Measurements from ENCODE around the gene SFI1.
"Not testable (repeated sequence)": the region's sequence is repeated elsewhere in the genome, so short reads cannot be mapped to it uniquely, and the experiment has no call there.

SFI1 gene

GRCh38 chr22:31544481-31545480 lies 48.4 kb downstream of the SFI1 start:
- no peak for DNase-seq (ENCODE audit: insufficient read length, low spot score)
- FAIRE-seq = no peak
- no peak for TF ChIP-seq POLR2A (IDR thresholded peaks at IDR 0.05; ENCODE audit: low read depth, low read length)

GRCh38 chr22:31550871-31551370 lies 54.6 kb downstream of the SFI1 start:
- DNase-seq (ENCODE audit: insufficient read length, low spot score) (no peak), FAIRE-seq (no peak)
- no peak for TF ChIP-seq POLR2A (IDR thresholded peaks at IDR 0.05; ENCODE audit: low read depth, low read length)

GRCh38 chr22:31556627-31557203 lies 60.4 kb downstream of the SFI1 start:
- no peak for TF ChIP-seq POLR2A (IDR thresholded peaks at IDR 0.05; ENCODE audit: low read depth, low read length)
- DNase-seq (ENCODE audit: insufficient read length, low spot score) (peak; percentile 7), FAIRE-seq (peak; percentile 41)

- DNase-seq (ENCODE audit: insufficient read length, low spot score); FAIRE-seq: not testable (repeated sequence)
These were observed 62.2 kb downstream of the SFI1 start for GRCh38 chr22:31558546-31558945.

- DNase-seq (ENCODE audit: insufficient read length, low spot score) (peak; percentile 41), FAIRE-seq (peak; percentile 58)
- no peak for TF ChIP-seq POLR2A (IDR thresholded peaks at IDR 0.05; ENCODE audit: low read depth, low read length)
These were observed 65.0 kb downstream of the SFI1 start for GRCh38 chr22:31561238-31561887.

GRCh38 chr22:31561970-31562369 lies 65.6 kb downstream of the SFI1 start:
- TF ChIP-seq POLR2A (IDR thresholded peaks at IDR 0.05; ENCODE audit: low read depth, low read length) = no peak
- no peak for FAIRE-seq
- DNase-seq (ENCODE audit: insufficient read length, low spot score) = no peak

GRCh38 chr22:31566484-31566883 lies 70.1 kb downstream of the SFI1 start:
- DNase-seq (ENCODE audit: insufficient read length, low spot score) (no peak), FAIRE-seq (no peak)
- TF ChIP-seq POLR2A (IDR thresholded peaks at IDR 0.05; ENCODE audit: low read depth, low read length) = no peak

GRCh38 chr22:31567196-31567595 lies 70.9 kb downstream of the SFI1 start:
- FAIRE-seq (no peak), DNase-seq (ENCODE audit: insufficient read length, low spot score) (no peak)
- no peak for TF ChIP-seq POLR2A (IDR thresholded peaks at IDR 0.05; ENCODE audit: low read depth, low read length)

GRCh38 chr22:31567702-31568101 lies 71.4 kb downstream of the SFI1 start:
- TF ChIP-seq POLR2A (IDR thresholded peaks at IDR 0.05; ENCODE audit: low read depth, low read length) = no peak
- no peak for FAIRE-seq
- DNase-seq (ENCODE audit: insufficient read length, low spot score) = no peak

- DNase-seq (ENCODE audit: insufficient read length, low spot score) (no peak), FAIRE-seq (no peak)
- TF ChIP-seq POLR2A (IDR thresholded peaks at IDR 0.05; ENCODE audit: low read depth, low read length) = no peak
These were observed 72.8 kb downstream of the SFI1 start for GRCh38 chr22:31569126-31569525.

GRCh38 chr22:31572939-31573338 lies 76.6 kb downstream of the SFI1 start:
- DNase-seq (ENCODE audit: insufficient read length, low spot score) (no peak), FAIRE-seq (no peak)
- TF ChIP-seq POLR2A (IDR thresholded peaks at IDR 0.05; ENCODE audit: low read depth, low read length) = no peak

- FAIRE-seq (no peak), DNase-seq (ENCODE audit: insufficient read length, low spot score) (no peak)
- no peak for TF ChIP-seq POLR2A (IDR thresholded peaks at IDR 0.05; ENCODE audit: low read depth, low read length)
These were observed 77.8 kb downstream of the SFI1 start for GRCh38 chr22:31574055-31574670.

- DNase-seq (ENCODE audit: insufficient read length, low spot score) (no peak), FAIRE-seq (no peak)
These were observed 78.9 kb downstream of the SFI1 start for GRCh38 chr22:31575190-31575589.

GRCh38 chr22:31577711-31578110 lies 81.4 kb downstream of the SFI1 start:
- FAIRE-seq = no peak
- DNase-seq (ENCODE audit: insufficient read length, low spot score) = no peak
- no peak for TF ChIP-seq POLR2A (IDR thresholded peaks at IDR 0.05; ENCODE audit: low read depth, low read length)

More at GRCh38 chr22:31575190-31575589, 78.9 kb downstream of the SFI1 start:
- TF ChIP-seq POLR2A (IDR thresholded peaks at IDR 0.05; ENCODE audit: low read depth, low read length) = no peak

Measured in H54 (cell line).